Activated CD8-positive, alpha-beta memory T cell treated with anti-CD3 and anti-CD28 coated beads, Interleukin-2, amount 50 U/mL, for 24 hours (primary cell): Measurements from ENCODE around the gene ERC1.
"Not testable (repeated sequence)": the region's sequence is repeated elsewhere in the genome, so short reads cannot be mapped to it uniquely, and the experiment has no call there.

Experiments
- DNase-seq: peaks from one replicate; pipeline ENCODE4 v3.0.0-alpha.2; 2020; ENCODE audit errors: extremely low read depth

ERC1 gene

DNA sequence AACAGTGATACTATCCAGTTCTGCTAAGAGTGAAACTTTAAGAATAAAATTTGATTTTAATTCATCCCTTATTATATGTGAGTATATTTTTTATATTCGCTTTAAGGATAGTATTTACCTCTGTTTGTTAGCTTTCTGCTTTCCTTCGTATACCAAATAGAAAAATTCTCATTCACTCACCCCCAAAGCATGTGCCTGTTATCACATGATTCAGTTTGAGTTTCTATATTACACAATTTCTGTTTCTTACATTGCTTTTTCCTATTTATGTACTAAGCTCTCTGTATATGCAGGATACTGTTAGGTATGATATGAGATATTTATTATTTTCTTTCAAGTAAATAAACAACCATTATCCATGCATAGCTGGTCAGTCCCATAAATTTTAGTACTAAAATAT is 328.2 kb downstream of the ERC1 start:
- DNase-seq: no peak

GRCh38 chr12:1320021-1320420 is 329.0 kb downstream of the ERC1 start:
- DNase-seq: no peak

GRCh38 chr12:1322821-1323220 is 331.8 kb downstream of the ERC1 start:
- DNase-seq: no peak

GRCh38 chr12:1324099-1324498 is 333.1 kb downstream of the ERC1 start:
- DNase-seq: no peak

GRCh38 chr12:1324910-1325309 is 333.9 kb downstream of the ERC1 start:
- DNase-seq: no peak

- DNase-seq: no peak
Measured at GRCh38 chr12:1325666-1326065, 334.6 kb downstream of the ERC1 start.

DNA sequence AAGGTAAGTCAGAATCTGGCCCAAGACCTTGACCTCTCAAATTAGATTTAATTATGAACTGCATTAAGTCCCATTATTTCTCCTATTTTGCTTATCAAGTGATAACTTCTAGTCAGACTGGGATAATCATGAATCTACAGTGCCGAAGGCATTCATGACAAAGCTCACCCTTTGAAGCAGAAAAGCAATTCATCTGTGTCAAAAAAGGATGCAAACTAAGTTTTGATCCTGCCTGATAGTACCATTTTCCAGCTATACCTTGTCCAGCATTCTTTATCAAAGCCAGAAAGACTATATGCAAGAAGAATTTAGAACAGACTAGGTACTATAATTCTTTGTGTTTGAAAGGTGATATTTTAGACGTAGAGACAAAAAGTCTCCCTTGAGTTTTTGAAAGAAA is 335.2 kb downstream of the ERC1 start:
- no peak for DNase-seq

- DNase-seq: no peak
Measured at GRCh38 chr12:1328391-1328790, 337.4 kb downstream of the ERC1 start.

DNA sequence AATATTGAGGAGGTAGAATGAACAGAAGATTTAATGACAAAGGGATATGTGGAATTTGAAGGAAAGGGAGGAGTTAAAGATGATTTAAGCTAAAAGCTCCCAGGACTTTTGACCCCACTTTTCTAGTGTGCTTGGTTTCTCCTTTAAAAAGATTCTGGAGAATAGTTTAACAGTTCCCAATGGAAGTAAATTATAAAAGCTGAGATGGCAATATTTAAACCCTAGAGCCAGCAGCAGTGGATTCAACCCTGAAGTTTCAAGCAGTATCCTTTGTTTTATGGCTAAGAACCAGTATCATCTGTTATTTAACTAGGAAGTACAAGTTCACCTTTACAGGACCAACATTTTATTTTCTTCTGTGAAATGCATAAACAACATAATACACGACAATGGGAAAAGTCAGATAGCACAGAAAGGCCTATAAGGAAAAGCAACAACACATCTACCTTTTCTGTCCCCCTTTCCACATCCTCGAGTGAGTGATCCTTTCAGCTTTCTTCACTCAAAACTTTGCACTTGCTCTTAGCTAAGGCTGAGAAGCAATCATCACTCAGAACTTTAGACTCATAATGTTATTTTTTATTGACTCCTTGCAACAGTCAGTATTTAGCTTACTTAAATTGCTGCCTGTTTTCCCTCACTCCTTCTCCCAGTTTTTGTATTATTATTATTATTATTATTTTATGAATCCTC is 338.9 kb downstream of the ERC1 start:
- DNase-seq: no peak

GRCh38 chr12:1330477-1330827 is 339.4 kb downstream of the ERC1 start:
- DNase-seq: no peak

DNA sequence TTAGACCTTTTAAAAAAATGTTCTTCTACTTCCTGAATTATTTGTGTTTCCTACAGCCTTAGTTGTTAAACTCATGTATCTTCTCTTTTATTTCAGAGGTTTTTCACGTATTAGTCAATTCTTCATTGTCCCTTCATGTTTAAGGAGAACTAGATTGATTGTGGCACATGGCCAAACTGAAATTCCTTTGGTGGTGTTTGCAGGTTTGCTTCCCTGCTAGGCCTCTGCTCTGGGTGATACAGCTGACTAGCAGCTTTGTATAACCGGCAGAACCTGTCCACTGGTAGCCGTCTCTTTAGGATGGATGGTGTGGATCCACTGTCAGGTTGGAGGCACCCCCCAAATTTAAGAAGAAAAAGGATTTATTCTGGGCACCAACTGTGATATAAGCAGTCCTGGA is 341.3 kb downstream of the ERC1 start:
- DNase-seq: no peak

GRCh38 chr12:1338483-1339177 is 347.6 kb downstream of the ERC1 start:
- no peak for DNase-seq

DNA sequence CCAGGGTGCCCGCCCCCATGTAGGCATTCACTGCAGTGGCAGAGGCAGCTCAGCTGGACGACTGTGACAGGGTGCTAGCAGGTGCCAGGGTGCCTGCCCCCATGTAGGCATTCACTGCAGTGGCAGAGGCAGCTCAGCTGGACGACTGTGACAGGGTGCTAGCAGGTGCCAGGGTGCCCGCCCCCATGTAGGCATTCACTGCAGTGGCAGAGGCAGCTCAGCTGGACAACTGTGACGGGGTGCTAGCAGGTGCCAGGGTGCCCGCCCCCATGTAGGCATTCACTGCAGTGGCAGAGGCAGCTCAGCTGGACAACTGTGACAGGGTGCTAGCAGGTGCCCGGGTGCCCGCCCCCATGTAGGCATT is 348.1 kb downstream of the ERC1 start:
- not testable (repeated sequence) for DNase-seq

DNA sequence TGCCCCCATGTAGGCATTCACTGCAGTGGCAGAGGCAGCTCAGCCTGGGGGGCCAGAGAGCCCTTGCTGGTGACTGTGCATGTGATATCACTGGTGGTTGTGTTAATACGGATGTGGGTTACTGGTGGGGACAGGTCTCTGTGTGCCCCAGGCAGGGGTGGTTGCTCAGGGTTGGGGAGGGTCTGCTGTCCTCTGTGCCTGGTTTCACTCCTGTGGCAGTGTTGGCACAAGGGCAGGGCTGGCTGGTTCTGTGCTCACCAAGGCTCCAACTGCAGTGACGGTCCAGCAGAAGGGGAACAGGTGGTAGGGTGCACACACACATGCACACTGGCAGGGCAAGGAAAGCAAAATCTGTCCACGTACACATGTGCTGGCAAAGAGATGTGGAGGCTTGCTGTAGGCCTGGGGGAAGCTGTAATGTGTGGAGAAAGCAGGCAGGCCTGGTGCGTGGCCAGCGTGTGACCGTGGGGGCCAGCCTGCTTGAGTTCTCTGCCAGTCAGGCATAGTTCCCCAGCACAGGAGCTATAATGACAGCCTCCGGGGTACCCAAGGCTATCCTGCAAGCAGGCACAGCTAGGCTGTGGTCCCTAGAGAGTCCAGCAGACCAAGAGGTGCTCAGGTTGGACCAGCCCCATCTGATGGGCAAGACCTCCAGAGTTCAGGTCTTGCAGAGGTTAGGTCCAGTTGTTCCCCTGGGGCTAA is 348.7 kb downstream of the ERC1 start:
- no peak for DNase-seq

DNA sequence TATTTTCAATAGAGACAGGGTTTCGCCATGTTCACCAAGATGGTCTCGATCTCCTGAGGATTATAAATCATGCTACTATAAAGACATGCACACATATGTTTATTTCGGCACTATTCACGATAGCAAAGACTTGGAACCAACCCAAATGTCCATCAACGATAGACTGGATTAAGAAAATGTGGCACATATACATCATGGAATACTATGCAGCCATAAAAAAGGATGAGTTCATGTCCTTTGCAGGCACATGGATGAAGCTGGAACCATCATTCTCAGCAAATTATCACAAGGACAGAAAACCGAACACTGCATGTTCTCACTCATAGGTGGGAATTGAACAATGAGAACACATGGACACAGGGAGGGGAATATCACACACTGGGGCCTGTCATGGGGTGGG is 350.2 kb downstream of the ERC1 start:
- not testable (repeated sequence) for DNase-seq

DNA sequence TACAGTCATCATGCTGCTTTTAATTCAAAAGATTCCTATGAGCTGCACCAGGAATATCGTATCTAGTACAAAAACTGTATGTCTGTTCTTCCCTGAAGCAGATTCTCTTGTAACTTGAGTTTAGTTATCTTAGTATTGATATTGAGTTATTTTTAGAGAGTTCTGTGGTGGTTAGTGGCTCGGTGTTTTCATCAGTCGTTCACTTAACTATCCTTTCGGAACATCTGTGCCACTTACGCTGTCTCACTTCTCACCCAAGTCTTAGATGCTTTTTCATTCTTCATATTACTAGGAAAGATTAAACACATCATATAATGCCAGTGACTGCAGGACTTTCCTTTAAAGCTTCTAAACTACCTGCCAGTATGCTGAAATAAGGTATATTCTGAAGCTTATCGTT is 352.4 kb downstream of the ERC1 start:
- DNase-seq: no peak

DNA sequence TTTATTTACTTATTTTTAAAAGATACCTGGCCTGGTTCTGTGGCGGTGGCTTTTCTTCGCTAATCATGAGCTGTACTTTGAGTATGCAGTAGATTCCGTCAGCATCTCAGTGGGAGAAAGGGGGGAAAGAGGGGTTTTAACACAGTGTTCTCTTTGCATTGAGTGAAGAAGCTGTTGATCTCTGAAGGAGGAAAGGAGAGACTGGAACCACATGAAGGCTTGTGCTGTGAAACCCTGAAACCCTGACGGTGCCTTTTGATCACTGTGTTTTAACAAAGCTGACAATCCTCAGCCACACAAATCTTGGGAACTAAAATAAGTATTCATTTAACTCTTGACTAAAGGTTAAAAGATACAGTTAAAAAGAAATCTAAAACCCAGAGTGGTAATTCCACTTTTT is 353.2 kb downstream of the ERC1 start:
- DNase-seq: no peak

DNA sequence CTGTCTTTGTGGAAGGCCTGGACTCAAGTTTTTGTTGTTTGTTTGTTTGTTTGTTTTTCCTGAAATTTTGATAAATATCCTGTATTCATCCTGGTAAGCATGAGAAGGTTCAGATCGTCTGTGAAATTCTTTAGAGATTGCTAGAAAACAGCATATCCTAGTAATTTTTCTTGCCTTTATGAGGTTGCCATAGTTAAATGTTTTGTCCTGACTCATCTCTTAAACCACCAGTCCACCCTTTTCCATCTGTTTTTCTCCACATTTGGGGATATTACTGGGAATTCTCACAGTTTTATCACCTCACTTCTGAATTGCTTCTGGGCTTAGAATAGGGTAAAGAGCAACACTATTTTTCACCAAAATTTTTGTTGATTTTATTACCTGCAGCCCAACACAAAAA is 355.1 kb downstream of the ERC1 start:
- DNase-seq: no peak

- no peak for DNase-seq
Measured at GRCh38 chr12:1347294-1347693, 356.3 kb downstream of the ERC1 start.

DNA sequence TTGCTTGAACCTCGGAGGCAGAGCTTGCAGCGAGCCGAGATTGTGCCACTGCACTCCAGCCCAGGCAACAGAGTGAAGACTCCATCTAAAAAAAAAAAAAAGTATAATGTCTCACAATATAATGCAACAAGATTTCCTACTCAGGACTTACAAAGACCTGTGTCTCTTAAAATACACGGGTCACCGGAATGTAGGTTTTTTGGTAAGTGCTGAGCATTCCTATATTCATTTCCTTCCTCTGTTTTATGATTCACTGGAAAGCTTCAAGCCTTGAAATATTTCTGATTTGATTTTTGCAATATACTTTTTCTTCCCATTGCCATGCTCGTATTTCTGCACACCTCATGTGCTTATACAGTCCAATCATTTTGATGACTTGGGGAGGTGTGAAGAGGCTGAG is 357.6 kb downstream of the ERC1 start:
- no peak for DNase-seq

- DNase-seq: no peak
Measured at GRCh38 chr12:1350055-1350933, 359.3 kb downstream of the ERC1 start.

DNA sequence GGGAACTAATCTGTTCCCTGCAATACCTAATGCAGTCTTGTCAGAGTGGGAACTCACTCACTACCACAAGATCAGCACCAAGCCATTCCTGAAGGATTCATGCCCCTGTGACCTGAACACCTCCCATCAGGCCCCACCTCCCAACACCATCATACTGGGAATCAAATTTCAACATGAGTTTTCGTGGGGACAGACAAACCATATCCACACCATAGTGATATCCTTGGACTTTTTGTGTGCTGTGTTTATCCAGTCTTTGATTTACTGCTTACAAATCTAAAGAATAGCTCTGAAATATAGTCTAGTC is 359.9 kb downstream of the ERC1 start:
- DNase-seq: no peak

- no peak for DNase-seq
Measured at GRCh38 chr12:1351926-1352325, 360.9 kb downstream of the ERC1 start.
